Ramos (cell line): Measurements from ENCODE around the gene RPS6KA3.
"Not testable (repeated sequence)": the region's sequence is repeated elsewhere in the genome, so short reads cannot be mapped to it uniquely, and the experiment has no call there.

ENCODE experiments used
- in situ Hi-C: fragments of 300-500 bp; cut with MboI; formaldehyde crosslinking; loops from one replicate; pipeline ENCODE4 v1.14.3; 2022; ENCODE audit warnings: low sequenced_read_pairs; ENCODE audit not compliant: unreplicated experiment

RPS6KA3 gene

DNA sequence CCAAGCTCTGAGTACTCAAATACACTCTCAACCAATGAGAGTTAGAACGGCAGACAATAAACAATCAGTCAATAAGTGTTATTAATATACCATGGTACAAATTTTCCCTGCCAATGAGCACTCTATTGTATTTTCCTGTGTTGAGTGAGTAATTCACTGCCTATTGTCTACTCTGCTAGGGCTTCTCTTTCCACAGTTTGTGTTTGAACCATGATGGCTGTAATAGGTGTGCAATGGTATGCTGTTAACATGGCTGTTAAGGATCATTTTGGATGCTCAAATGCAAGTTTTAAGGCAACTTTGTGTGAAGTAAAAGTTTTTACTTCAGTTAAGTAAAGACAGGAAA is 41.2 kb downstream of the RPS6KA3 start:
- in situ Hi-C loops: no loop called here

DNA sequence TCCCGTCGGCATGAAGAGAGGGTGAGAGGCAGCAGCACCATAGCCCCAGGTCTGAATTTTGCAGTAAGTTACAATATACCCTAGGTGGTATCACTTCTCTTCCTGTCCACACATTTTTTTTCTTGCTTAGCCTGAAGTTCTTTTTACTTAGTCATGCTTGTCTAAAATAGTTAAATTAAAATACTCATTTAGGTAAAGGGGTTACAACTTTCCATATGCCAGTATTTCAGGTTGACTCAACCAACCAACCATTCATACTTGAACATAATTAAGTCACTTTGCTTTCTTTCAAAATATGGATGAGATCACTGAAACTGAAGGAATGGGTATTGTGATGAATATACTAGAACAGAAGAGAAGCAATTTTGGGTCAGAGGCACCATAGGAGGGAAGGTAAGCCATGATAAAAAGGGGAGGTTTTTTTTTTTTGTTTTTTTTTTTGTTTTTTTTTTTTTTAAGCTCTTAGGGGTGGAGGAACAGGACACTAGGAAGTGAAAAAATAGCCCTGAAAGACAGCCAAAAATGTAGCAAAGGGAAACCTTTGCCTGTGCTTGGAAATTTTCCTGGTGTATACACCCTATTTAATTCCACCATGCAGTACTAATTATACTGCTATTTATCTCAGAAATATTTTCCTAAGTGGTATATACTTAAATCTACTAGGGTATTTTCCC is 41.8 kb downstream of the RPS6KA3 start:
- in situ Hi-C loops: no loop called here

DNA sequence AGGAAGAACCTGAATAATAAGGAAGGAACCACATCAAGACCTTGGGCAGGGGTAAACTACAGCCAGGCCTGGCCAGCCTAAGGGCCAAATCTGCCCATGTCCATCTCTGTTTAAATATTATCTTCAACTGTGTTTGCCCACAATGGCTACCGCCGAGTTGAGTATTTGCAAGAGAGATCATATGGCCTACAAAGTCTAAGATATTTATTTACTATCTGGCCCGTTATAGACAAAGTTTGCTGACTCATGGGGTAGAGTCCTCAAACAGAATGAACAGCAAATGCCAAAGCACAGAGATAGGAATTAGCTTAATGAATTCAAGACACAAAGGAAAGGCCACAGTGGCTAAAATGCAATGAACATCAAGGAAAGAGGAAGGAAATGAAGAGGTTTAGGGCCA is 44.8 kb downstream of the RPS6KA3 start:
- in situ Hi-C loops: no loop called here

DNA sequence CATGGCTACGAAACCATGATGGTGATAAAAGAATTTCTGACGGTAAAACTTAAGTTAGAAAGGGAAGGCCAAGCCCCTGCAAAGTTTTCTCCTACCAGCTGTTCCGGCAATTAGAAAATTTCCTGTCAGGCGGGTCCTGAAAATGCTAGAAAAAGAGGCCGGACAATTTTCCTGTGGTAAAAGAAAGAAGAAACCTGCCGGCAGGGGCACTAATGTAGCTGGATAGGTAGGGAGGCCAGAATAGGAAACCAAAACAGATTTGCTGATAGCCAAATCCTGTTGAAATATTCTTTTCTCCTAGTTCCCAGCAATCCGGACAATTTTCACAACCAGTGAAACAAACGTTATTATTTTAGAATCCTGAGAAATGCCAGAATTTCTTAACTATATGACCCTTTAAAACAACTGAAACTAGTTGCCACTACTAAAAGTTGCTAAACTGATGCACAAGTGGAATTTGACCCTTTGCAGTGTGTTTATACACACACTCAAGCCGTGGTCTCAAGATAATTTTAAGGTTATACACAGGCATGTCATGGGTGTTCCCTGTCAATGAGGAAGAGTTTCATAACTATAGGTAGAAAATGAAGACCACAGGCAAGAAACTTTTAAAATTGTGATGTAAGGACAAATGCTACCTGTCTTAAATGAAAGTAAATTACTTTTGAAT is 47.7 kb downstream of the RPS6KA3 start:
- in situ Hi-C loops: no loop called here

DNA sequence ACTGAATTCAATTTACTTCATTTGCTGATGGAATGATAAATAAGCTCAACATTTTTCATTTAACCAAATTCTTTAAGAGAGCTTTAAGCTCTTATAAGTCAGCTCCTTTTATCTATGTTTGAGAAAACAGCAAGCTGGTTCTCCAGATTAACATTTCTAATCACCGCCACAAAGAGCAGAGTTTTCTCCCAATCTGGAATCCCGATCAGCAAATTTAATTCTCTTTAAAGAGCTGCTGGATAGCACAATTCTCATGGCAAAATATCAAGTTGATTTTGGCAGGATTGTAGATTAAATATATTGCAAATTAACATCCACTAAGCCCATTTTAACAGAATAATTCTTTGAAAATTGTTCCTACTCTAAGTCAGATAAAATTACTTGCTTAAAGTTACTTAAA is 48.8 kb downstream of the RPS6KA3 start:
- in situ Hi-C loops: no loop called here

DNA sequence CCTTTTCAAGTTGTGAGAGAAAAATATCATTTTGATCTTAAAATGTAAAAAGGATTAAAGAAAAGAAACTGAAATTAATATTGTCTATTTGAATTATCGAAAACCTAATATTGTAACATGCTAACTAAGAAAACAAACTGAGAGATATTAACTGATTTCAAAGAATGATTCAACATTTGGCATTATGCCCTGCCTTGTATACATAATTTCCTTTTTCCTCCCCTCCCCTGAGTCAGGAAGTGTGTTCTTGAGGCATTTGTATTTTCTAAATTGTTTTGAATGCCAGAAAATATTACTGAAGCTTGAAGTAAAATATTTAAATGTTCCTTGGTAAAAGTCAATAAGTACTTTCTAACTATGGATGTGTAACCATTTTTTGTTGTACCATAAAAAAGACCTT is 49.4 kb downstream of the RPS6KA3 start:
- in situ Hi-C loops: no loop called here

DNA sequence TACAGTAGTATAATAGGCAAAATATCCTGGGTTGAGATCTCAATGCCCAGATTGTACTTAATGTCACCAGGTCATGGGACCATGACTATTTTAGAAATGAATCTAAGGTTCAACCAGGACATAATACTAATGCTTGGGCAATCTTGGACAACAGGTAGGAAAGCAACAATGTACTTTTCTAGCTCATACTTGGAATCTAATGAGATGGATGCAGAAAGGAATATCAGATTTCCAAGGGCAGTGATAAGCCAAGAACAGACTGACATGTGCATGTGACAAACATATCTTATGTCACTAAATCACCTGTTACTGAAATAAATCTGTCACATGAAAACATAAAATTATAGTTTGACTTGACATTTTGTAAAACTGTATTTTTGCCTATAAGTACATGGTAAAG is 51.1 kb downstream of the RPS6KA3 start:
- in situ Hi-C loops: no loop called here

DNA sequence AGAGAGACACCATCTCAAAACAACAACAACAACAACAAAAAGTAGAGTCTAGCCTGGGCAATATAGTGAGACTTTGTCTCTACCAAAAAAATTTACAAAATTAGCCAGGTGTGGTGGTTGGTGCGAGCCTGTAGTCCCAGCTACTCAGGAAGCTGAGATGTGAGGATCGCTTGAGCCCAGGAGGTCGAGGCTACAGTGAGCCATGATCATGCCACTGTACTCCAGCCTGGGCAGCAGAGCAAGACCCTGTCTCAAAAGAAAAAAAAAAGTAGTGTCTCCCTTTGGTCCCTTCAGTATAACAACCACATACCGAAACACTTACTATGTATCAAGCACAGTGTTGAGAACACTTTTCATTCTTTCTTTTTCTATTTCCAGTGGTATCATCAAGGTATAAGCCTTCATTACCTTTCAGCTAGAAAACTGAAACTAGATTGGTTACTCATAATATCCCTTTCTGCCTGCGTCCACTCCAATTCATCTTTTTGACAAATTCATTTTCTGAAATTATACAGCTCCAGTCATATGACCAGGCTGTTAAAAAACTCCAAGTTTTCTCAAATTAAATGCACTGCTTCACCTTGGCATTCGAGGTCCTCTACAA is 54.1 kb downstream of the RPS6KA3 start:
- in situ Hi-C loops: no loop called here

DNA sequence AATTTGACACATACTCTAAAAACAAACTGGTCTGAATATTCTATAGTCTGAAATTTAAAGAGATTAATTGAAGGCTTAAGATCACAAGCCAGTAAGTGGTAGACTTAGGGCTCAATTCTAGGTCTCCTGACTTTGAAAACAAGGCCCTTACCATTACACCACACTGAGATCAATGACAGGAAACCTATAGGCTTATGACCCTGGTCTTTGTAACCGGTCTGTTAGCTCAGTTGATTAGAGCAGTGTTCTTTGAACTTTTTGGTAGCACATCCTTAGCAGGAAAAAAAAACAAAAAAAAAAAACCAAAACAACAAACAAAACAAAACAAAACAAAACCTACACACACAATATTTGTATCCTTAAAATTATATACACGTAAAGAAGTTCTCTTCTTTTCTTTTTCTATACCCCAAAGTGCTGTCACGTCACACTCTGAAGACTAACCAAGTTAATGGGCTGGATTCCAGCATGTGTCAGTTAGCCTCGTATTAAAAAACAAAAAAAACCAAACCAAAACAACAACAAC is 55.4 kb downstream of the RPS6KA3 start:
- in situ Hi-C loops: no loop called here

DNA sequence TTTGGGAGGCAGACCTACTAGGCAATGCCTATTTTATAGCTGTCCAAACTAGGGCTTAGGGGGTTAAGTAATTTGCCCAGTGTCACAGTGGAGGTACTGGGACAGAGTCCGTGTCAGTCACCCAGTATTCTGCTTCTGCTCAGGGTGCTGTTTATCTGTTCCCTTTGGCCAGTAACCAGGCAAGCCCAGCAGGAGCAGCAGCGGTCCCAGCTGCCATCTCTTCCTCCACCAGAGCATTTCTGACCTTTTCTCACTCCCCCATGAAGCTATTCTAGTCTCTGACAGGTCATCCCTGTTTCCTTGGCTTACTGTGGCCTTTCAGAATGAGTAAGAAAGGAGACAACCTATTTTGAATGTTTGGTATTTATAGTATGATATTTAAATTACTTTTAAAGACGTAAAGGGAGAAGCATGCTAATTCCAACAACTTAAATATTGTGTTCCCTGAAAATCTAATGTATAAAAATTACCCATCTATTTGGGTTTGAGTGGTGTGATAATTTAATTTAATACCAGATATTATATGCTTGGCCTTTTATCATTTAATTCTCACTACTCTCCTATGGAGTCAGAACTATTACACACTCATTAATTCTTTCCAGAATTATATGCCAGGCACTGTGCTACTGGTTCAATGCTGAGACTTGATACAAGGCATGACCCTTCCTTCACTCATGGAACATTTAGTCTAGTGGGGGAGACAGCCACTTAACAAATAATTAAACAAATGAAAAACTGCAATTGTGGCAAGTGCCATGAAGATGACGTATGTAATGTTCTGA is 60.6 kb downstream of the RPS6KA3 start:
- in situ Hi-C loops: no loop called here

DNA sequence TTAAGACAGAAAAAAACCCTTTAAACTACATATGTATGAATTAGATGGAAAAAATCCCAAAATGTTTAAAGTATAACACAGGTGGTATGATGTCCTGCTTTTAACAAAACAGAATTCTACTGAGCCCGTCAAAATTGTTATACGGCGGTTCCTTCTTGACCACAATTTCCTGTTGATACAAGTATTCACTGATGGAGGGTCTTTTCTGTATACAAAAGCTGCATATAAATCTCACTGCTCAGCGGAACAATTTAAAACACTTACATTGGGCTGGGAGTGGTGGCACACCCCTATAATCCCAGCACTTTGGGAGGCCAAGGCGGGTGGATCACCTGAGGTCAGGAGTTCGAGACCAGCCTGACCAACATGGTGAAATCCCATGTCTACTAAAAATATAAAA is 62.4 kb downstream of the RPS6KA3 start:
- in situ Hi-C loops: no loop called here

DNA sequence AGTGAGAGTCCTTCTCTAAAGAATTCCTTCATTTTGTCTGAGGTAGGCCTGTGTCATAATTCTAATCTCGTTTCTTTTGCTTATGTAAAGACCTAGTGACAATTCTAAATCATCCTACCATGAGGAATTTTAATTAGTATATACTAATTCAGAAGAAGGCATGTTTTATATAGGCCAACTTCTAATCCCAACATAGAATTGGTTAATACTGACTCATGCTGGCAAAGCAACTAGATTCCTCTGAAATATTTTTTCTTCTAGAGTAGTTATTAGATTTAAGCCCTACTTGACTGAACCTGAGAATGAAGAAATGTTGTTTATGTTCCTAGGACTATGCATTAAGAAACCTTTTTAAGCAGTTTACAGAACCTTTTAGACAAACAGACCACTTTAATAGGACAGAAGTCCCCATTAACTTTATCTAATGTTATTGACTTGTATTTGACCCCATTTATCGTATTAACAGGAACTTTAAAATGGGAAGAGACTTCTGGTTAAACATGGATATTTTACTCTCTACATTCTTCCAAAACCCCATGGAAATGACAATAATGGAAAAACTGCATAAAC is 69.0 kb downstream of the RPS6KA3 start:
- in situ Hi-C loops: no loop called here

DNA sequence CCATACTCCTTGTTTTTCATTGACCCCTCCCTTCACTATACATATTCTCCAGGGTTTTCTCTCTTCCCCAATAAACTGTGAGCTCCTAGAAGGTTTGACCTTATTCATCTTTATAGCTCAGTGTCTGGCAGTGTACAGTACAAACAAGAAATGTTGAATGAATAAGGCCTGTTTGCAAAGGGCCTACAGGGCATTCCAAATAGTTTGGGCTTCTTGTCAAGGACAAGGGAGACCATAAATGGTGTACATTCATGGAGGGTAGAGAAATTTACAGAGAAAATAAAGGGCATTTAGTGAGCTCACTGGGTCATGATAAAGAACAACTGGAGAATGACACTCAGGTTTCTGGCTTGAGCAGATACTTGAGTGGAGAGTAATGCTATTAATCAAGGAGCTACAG is 77.5 kb downstream of the RPS6KA3 start:
- in situ Hi-C loops: no loop called here

DNA sequence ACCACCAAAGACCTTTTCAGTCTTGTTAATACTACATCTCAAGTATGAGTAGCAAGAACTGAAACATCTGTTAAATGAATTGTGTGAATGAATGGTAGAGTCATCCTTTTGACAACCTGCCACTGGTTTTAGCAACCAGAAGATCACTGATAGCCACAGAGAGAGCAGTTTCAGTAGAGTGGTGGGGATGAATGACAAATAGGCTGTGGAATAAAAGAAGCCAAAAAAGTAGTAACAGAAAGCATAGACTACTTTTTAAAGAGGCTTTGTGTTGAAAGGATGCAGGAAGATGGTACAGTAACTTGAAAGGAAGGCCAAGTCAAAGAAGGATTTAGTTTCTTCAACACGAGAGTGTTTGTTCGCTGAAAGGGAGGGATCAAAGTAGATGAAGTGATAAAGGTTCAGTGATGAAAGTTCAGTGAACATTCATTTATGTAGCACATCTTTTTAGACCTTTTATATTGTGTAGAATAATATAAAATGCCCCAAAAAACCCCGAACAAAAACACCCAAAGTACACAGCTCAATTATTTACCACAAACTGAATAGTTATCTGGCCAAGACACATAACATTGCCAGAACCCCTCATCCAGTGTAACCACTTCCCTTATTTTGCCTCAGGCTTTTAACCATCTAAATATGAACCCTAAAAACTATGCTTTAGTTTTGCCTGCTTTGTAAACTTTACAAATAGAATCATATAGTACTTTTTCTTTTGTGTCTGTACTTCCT is 84.9 kb downstream of the RPS6KA3 start:
- in situ Hi-C loops: no loop called here

DNA sequence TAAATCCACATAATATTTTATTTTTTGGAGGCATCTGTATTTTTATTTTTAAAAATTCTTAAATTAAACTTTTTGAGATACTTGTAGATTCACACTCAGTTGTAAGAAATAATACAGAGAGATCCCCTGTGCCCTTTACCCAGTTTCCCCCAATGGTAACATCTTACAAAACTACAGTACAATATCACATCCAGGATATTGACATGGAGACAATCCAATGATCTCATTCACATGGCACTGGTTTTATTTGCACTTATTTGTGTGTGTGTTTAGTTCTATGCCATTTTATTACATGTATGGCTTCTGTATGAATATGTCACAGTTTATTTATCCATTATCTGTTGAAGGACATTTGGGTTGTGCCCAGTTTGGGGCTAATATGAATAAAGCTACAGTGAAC is 89.6 kb downstream of the RPS6KA3 start:
- in situ Hi-C loops: no loop called here

DNA sequence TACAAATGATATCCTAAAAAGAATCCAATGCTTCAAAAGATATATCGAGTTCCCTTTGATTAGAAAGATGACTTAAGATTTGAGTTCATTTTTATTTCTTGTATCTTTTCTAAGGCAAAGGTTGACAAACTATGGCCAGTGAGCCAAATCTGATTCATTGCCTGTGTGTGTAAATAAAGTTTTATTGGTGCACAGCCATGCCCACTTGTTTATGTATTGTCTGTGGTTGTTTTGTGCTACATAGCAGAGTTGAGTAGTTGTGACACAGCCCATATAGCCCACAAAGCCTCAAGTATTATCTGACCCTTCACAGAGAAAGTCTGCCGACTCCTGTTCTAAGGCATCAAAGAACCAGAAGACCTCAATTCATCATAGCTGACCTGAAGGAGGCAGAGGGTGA is 92.9 kb downstream of the RPS6KA3 start:
- in situ Hi-C loops: no loop called here

DNA sequence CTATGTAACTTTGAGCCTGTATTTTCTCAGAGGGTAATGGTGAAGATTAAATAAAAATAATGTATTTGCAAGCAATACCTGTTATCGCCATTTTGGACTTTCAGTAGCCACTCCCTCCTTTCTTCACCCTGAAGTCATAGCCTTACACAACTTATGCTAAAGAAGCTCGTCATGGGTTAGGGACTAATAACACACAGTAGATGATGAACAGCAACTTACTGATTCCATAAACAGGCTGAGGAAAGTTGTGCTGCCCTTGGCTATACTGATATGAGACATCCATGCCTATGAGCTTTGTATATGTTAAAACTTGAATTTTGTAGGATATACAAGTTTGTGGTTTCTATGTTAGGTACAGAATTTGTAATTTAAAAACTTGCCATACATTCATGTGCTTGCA is 93.4 kb downstream of the RPS6KA3 start:
- in situ Hi-C loops: no loop called here

DNA sequence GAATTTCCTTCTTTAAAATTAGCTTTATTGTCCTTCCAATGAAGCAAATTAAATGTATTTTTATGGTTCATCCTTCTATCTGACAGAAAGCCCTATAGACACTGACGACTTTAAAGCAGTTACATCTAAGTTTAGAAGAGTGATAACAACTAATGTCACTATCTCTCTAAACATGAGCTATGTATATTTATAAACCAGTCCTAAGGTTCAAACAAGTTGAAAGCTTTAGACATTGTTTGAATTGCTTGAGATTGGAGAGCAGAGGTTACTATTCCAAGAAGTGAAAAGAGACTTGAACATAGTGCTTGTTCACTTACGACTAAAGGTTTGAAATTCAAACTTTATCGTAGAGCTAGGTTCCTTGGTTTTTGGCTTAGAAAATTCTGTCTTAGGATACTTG is 94.8 kb downstream of the RPS6KA3 start:
- in situ Hi-C loops: no loop called here

DNA sequence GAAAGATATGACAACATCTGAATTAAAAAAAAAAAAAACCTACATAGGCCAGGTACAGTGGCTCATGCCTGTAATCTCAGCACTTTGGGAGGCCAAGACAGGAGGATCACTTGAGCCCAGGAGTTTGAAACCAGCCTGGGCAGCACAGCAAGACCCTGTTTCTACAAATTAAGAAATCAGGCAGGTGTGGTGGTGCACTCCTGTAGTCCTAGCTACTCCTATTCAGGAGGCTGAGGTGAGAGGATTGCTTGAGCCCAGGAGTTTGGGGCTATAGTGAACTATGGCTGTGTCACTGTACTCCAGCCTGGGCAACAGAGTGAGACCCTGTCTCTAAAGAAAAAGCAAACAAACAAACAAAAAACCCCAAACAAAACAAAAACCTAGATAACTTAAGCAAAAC is 104.2 kb downstream of the RPS6KA3 start:
- in situ Hi-C loops: not testable (repeated sequence)

DNA sequence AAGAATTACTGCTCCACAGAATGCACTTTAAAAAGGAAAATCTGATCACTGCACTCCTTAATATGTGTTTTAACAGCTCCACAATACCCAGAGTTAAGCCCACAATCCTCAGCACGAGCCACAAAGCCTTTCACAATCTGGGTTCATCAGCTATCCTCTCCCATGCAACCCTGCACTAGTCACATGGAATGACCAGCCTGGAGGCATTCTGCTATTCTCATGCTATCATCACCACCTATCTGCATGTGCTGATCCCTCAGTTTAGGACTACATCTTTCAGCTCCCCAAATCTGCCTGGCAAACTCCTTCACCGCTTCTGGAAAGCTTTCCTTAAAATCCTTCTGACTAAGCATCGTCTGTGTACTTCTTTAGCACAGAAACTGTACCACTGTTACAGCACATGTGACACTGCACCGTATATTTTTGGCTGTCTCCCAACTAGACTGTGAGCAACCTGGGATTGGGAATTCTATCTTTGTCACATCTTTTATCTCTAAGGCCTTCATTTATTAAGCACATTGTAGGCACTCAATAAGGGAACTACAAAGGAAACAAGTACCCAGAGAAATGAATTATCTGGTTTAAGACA is 106.8 kb downstream of the RPS6KA3 start:
- in situ Hi-C loops: no loop called here
